ENCODE measurements around the gene ZNHIT6. TPM values are rescaled to one million over a fixed set of nuclear protein-coding genes. Genes with fewer than 3 reads are reported as not detected.

Gene ZNHIT6
- total and polyA plus RNA-seq, 2 of the 8 experiments (the other 6 are each of a cell fraction or from before 2014, with no cell fraction given) = 5.9 to 17.2 TPM

DNA sequence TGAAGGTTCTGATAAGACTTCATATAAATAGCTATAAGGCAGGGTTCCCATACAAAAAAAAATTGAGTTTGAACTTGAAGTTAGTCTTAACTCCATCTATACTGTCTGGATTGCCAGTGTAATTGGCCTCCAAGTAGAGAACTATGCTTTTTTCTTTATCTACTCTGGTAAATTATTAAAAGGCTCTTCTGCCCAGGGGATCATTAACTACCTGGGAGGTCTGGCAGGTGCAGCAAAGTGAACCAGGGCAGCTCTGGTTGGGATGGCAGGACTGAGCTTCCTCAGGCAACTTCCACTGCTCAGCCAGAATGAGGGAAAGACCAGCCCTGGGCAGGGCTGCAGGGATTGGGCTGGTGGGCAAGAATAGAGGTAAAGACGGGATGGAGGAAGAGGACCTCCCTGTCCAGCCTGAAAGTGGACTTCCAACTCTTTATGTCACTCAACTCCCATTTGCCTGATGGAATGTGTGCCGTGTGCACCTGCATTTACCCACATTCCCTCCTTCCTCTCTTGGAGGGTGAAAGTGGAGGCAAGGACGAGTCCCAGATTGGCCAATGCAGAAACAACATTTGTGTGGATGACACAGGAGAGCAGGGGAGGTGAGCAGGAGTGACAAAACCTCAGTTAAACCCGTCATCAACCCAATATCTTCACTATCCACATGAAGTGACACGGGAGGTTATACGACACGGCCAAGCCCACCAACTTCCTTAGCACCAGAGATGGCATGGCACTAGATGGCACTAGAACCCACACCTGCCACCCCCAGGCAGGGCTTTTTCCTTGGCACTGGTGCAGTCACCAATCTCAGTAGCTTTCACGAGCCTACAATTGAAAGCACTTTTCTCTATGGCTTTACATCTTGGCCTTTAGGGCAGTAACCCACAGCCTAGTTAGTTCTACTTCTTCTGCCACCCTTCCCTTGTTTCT lies 102.5 kb downstream of the ZNHIT6 start:
- Histone ChIP-seq H3K36me3 (ENCODE audit: control insufficient read depth in 2 of 4, insufficient read depth in 4 of 4, low read length in 3 of 4) (no peaks in the 10 kb centered on the region), H3K4ac (replicated peaks; ENCODE audit: insufficient read length, low read depth, low read length) (no peak overlapping the region), H2BK20ac (ENCODE audit: low read length) (peak overlapping the region; percentile 11), H3K23ac (ENCODE audit: insufficient read length) (no peak overlapping the region), H3K56ac (replicated peaks; ENCODE audit: insufficient read length, low read depth, low read length) (no peak overlapping the region), H3K27ac (ENCODE audit: low read depth, low read length) (no peak overlapping the region), H3K4me1 (replicated peaks in 1 of 4; ENCODE audit: control insufficient read depth in 3 of 4, insufficient read depth in 4 of 4, low read length in 3 of 4) (peaks cover 9 to 19% (median 14%) of the 10 kb centered on the region in 4 experiments), H4K91ac (replicated peaks; ENCODE audit: insufficient read length, low read length) (peak overlapping the region; percentile 70), H3K23me2 (ENCODE audit: low read depth, low read length) (peaks cover 2% of the 10 kb centered on the region), H3K27me3 (replicated peaks in 1 of 4; ENCODE audit: control insufficient read depth in 3 of 4, extremely low read depth in 1 of 4, insufficient read depth in 3 of 4, low read length in 3 of 4) (no peaks in the 10 kb centered on the region; a peak in 1 of 7 replicates), H3K14ac (ENCODE audit: insufficient read length) (no peak overlapping the region), H3K79me2 (ENCODE audit: control insufficient read depth in 1 of 2, insufficient read depth in 2 of 2, low read length in 2 of 2) (no peaks in the 10 kb centered on the region), H3K18ac (ENCODE audit: extremely low read depth, low read length) (peak overlapping the region; percentile 63), H3K9me3 (ENCODE audit: insufficient read depth in 2 of 2, low read depth in 1 of 2, low read length in 1 of 2) (no peaks in the 10 kb centered on the region), H4K20me1 (replicated peaks in 1 of 2; ENCODE audit: control insufficient read depth in 1 of 2, insufficient read depth in 2 of 2, low read length in 2 of 2) (no peaks in the 10 kb centered on the region), H2BK5ac (ENCODE audit: low read depth, low read length) (peak overlapping the region; percentile 75; the same call in 1 of the 2 replicates), H3K4me2 (ENCODE audit: insufficient read depth in 1 of 2, low read depth in 2 of 2, low read length in 2 of 2) (no peak overlapping the region), H4K8ac (ENCODE audit: extremely low read depth, insufficient read depth, low read length) (no peak overlapping the region), H2BK120ac (replicated peaks; ENCODE audit: low read depth, low read length) (peak overlapping the region; percentile 41), H4K5ac (ENCODE audit: insufficient read length, low read depth, low read length) (no peak overlapping the region), H3K9ac (replicated peaks in 1 of 4; ENCODE audit: extremely low read depth in 1 of 4, low read depth in 3 of 4, low read length in 3 of 4) (no peak overlapping the region), H2AK5ac (ENCODE audit: low read depth, low read length) (peak overlapping the region; percentile 34), H2BK15ac (ENCODE audit: low read length) (peak overlapping the region; percentile 2), H2BK12ac (ENCODE audit: low read depth, low read length) (peak overlapping the region; percentile 70), H2AFZ (ENCODE audit: low read length) (no peak overlapping the region), H3K4me3 (ENCODE audit: extremely low read depth in 1 of 4, insufficient read depth in 2 of 4, low read depth in 3 of 4, low read length in 4 of 4) (no peak overlapping the region), H3K79me1 (ENCODE audit: low read depth, low read length) (no peaks in the 10 kb centered on the region)
- DNase-seq (ENCODE audit: low read depth in 1 of 2, low spot score in 2 of 2) (no peak), FAIRE-seq (peak; percentile 42)
- POLR2A ChIA-PET (ENCODE audit: partially characterized antibody) = interaction anchor here (0.6 to 13.5 kb wide), 9 partner anchors 8 to 142 kb away, joined by 3 to 311 read pairs (median 4); partner anchors contain the start of gene CCN1
- TF ChIP-seq RAD21 (IDR thresholded peaks at IDR 0.05 in 1 of 2, conservative IDR thresholded peaks at IDR 0.05 in 1 of 2; ENCODE audit: low read depth in 2 of 2, low read length in 2 of 2) (peak; percentile 36 to 50; a peak in 3 of 4 replicates), CREB1 (IDR thresholded peaks at IDR 0.05) (no peak)
- TF ChIP-seq, protein P1, sequence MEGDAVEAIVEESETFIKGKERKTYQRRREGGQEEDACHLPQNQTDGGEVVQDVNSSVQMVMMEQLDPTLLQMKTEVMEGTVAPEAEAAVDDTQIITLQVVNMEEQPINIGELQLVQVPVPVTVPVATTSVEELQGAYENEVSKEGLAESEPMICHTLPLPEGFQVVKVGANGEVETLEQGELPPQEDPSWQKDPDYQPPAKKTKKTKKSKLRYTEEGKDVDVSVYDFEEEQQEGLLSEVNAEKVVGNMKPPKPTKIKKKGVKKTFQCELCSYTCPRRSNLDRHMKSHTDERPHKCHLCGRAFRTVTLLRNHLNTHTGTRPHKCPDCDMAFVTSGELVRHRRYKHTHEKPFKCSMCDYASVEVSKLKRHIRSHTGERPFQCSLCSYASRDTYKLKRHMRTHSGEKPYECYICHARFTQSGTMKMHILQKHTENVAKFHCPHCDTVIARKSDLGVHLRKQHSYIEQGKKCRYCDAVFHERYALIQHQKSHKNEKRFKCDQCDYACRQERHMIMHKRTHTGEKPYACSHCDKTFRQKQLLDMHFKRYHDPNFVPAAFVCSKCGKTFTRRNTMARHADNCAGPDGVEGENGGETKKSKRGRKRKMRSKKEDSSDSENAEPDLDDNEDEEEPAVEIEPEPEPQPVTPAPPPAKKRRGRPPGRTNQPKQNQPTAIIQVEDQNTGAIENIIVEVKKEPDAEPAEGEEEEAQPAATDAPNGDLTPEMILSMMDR (IDR thresholded peaks at IDR 0.05; ENCODE audit: control extremely low read depth in 1 of 3, insufficient read depth in 1 of 3, low read depth in 1 of 3, low read length in 3 of 3) = peak in 2 of 3 experiments; percentile 9 to 25; a peak in 3 of 4 replicates
- CTCF ChIA-PET (ENCODE audit: partially characterized antibody) = interaction anchor here (1.0 to 2.9 kb wide), 7 partner anchors 9 to 87 kb away, joined by 3 to 13 read pairs (median 5); partner anchors contain the start of gene CCN1
- WGBS, 2 experiments (ENCODE audit: extremely low coverage in 1 of 2, insufficient coverage in 1 of 2, insufficient read length in 1 of 2, insufficient replicate concordance in 2 of 2, low coverage in 1 of 2, low lambda C conversion rate in 2 of 2, missing lambda C conversion rate in 1 of 2) = 82% methylated on average over 8 of the region's 8 CpGs; no CpG with 5 or more reads in 1 of the 2 experiments
